Esophagus squamous epithelium (tissue), 5 donors: ENCODE data around the gene IGFL4. TPM values are rescaled to one million over a fixed set of nuclear protein-coding genes. Genes with fewer than 3 reads are reported as not detected.
A peak's percentile ranks its signal among the peaks of the same experiment; 100 is the strongest.

Experiments
- DNase-seq: peaks from one replicate; lab custom pipeline; 2025; lab: John Stamatoyannopoulos, UW
- H3K27ac ChIP-seq, 4 donors: fragments of 200-600 bp; sonication (generic); one replicate each; pipeline ENCODE4 v1.5.1; 2016 to 2019; ENCODE audit warnings: mild to moderate bottlenecking in 1 of 4
- H3K27me3 ChIP-seq, 4 donors: fragments of 200-600 bp; sonication (generic); 1 replicate in 3 of 4; 2 replicates in 1 of 4; pipeline versions ENCODE4 v1.5.1 to v1.6.0; 2017 to 2021; ENCODE audit warnings: antibody characterized with exemption in 1 of 4
- H3K36me3 ChIP-seq, 3 donors: fragments of 200-600 bp; sonication (generic); one replicate each; pipeline ENCODE4 v1.5.1; 2016 to 2019
- H3K4me1 ChIP-seq, 3 donors: fragments of 200-600 bp; sonication (generic); one replicate each; pipeline ENCODE4 v1.5.1; 2017 to 2019
- H3K4me3 ChIP-seq, 4 donors: fragments of 200-600 bp; sonication (generic); 1 replicate in 3 of 4; 2 replicates in 1 of 4; pipeline ENCODE4 v1.5.1; 2016 to 2019; ENCODE audit warnings: mild to moderate bottlenecking in 2 of 4, moderate library complexity in 1 of 4
- H3K9me3 ChIP-seq, 3 donors: fragments of 200-600 bp; sonication (generic); one replicate each; pipeline ENCODE4 v1.5.1; 2016 to 2019
- CTCF ChIP-seq, 6 experiments: fragments of 450-650 bp in 4 of 6; fragments of 200-600 bp in 2 of 6; sonication (generic) in 2 of 6; IDR thresholded peaks; one replicate each; pipeline ENCODE4 v1.5.1; 2016 to 2019; ENCODE audit warnings: antibody characterized with exemption in 6 of 6, mild to moderate bottlenecking in 4 of 6, moderate library complexity in 4 of 6
- POLR2A ChIP-seq, 4 donors: fragments of 450-650 bp; IDR thresholded peaks; one replicate each; pipeline ENCODE4 v1.6.1; 2017; ENCODE audit warnings: antibody characterized with exemption in 4 of 4, mild to moderate bottlenecking in 4 of 4, moderate library complexity in 3 of 4
- WGBS, 2 donors: methylation state at CpG; one replicate each; pipeline ENCODE4 v1.1.5; 2018; 5-methylcytosine and 5-hydroxymethylcytosine counted together
- intact Hi-C: fragments of 100-400 bp; cut with DNase I; formaldehyde crosslinking; loops from one replicate; pipeline ENCODE4 v1.15.0; 2022
- total RNA-seq, 4 donors: library from RNA; depleted of rRNA; stranded (reverse); fragments of >200 nt; gene quantifications; one replicate each; pipeline ENCODE4 v1.1.0, GENCODE V29; 2016
- donor health status: DM: yes; HTN: yes; CAD: no.

The IGFL4 gene
- total RNA-seq, 4 donors from 2014 or later: not detected

DNA sequence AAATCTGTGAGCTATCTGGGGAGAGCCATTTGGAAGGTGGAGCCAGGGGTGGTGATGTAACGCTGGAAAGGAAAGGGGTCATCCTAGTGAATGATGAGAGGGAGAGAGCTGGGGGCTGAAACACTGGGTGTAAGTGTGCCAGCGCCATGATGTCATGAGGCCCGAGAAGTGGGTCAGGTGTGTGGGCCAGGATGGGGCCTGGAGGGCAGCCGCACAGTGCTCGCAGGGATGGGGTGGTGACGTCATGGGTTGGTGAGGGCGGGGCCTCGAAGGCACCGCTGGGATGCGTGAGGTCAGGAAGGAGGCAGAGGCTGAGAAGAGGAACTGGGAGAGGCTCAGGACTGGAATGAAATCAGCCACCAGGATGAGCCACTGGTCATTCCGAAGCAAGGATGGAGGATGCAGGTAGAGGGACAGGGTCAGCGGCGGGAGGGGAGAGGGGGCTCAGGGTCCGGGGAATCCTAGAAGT lies 41.1 kb downstream of the IGFL4 start:
- Histone ChIP-seq H3K27ac (no peak overlapping the region), H3K27me3 (peaks cover 0 to 14% (median 0%) of the 10 kb centered on the region in 4 donors), H3K4me1 (peaks cover 10 to 35% (median 18%) of the 10 kb centered on the region in 3 donors), H3K9me3 (no peaks in the 10 kb centered on the region), H3K36me3 (peaks cover 0 to 29% (median 0%) of the 10 kb centered on the region in 3 donors), H3K4me3 (peak overlapping the region in 1 of 4 donors; percentile 21)
- WGBS, 2 donors: 19 to 26% methylated on average over 14 of the region's 14 CpGs
- TF ChIP-seq POLR2A (IDR thresholded peaks at IDR 0.05) (no peak), CTCF (IDR thresholded peaks at IDR 0.05) (no peak)
- DNase-seq: no peak
- intact Hi-C loops: no loop called here

- TF ChIP-seq POLR2A (IDR thresholded peaks at IDR 0.05) (no peak), CTCF (IDR thresholded peaks at IDR 0.05) (no peak)
Observed at GRCh38 chr19:45998834-45999233, 42.0 kb downstream of the IGFL4 start.

GRCh38 chr19:45996933-45997332 lies 43.9 kb downstream of the IGFL4 start:
- H3K27me3 ChIP-seq: peaks cover 0 to 14% (median 0%) of the 10 kb centered on the region in 4 donors
- peaks cover 0 to 8% (median 0%) of the 10 kb centered on the region in 3 donors for H3K36me3 ChIP-seq
- no peak overlapping the region for H3K27ac ChIP-seq
- H3K9me3 ChIP-seq: no peaks in the 10 kb centered on the region
- WGBS, 2 donors: 87 to 93% methylated on average over 8 of the region's 8 CpGs
- no peak for DNase-seq
- peaks cover 10 to 40% (median 18%) of the 10 kb centered on the region in 3 donors for H3K4me1 ChIP-seq
- TF ChIP-seq POLR2A (IDR thresholded peaks at IDR 0.05) (no peak), CTCF (IDR thresholded peaks at IDR 0.05) (no peak)
- no peak overlapping the region for H3K4me3 ChIP-seq
- intact Hi-C loops: no loop called here

More at GRCh38 chr19:45998834-45999233, 42.0 kb downstream of the IGFL4 start:
- Histone ChIP-seq H3K27ac (no peak overlapping the region), H3K4me1 (peaks cover 10 to 40% (median 18%) of the 10 kb centered on the region in 3 donors), H3K4me3 (no peak overlapping the region), H3K27me3 (peaks cover 0 to 14% (median 0%) of the 10 kb centered on the region in 4 donors), H3K36me3 (peaks cover 0 to 21% (median 0%) of the 10 kb centered on the region in 3 donors), H3K9me3 (no peaks in the 10 kb centered on the region)
- intact Hi-C loops: no loop called here
- DNase-seq: no peak
- 90 to 95% methylated on average over 2 to 4 of the region's 4 CpGs for WGBS, 2 donors

- H3K9me3 ChIP-seq: no peaks in the 10 kb centered on the region
- peaks cover 0 to 15% (median 0%) of the 10 kb centered on the region in 4 donors for H3K27me3 ChIP-seq
- no peak for DNase-seq
- H3K36me3 ChIP-seq: peaks cover 0 to 8% (median 0%) of the 10 kb centered on the region in 3 donors
- 15% methylated on average over 13 of the region's 13 CpGs for WGBS, 2 donors
- peak overlapping the region; percentile 53 to 86 (median 75) for H3K4me3 ChIP-seq
- TF ChIP-seq POLR2A (IDR thresholded peaks at IDR 0.05): no peak
- TF ChIP-seq CTCF (IDR thresholded peaks at IDR 0.05): no peak
- H3K4me1 ChIP-seq: peaks cover 10 to 35% (median 17%) of the 10 kb centered on the region in 3 donors
- intact Hi-C loops: no loop called here
- H3K27ac ChIP-seq: peak overlapping the region; percentile 79 to 88 (median 86)
Observed at GRCh38 chr19:45995715-45996385, 45.0 kb downstream of the IGFL4 start.
